ENCODE data around the gene HDDC3.

HDDC3 gene

DNA sequence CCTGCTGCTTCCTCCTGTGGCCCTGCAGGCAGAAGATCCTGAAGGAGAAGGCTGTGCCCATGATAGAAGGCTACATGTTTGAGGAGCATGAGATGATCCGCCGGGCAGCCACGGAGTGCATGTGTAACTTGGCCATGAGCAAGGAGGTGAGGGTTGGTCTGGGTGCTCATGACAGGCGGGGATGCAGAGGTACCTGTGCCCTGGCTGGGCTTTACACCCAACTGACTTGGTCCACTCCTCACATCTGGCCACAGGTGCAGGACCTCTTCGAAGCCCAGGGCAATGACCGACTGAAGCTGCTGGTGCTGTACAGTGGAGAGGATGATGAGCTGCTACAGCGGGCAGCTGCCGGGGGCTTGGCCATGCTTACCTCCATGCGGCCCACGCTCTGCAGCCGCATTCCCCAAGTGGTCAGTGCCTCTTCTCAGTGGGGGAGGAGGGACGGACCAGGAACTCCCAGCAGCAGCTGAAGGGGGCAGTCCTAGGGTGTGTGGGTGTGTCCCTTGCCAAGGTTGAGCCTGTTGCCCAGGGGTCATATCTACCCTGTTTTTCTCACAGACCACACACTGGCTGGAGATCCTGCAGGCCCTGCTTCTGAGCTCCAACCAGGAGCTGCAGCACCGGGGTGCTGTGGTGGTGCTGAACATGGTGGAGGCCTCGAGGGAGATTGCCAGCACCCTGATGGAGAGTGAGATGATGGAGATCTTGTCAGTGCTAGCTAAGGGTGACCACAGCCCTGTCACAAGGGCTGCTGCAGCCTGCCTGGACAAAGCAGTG is 20.7 kb upstream of the HDDC3 start:
- no peak for DNase-seq

GRCh38 chr15:90950676-90951075 is 18.3 kb upstream of the HDDC3 start:
- no peak for DNase-seq

GRCh38 chr15:90949979-90950675 is 17.8 kb upstream of the HDDC3 start:
- no peak for DNase-seq

- DNase-seq = no peak
Observed at GRCh38 chr15:90948506-90948905, 16.2 kb upstream of the HDDC3 start.

- no peak for DNase-seq
Observed at GRCh38 chr15:90947577-90948357, 15.4 kb upstream of the HDDC3 start.

DNA sequence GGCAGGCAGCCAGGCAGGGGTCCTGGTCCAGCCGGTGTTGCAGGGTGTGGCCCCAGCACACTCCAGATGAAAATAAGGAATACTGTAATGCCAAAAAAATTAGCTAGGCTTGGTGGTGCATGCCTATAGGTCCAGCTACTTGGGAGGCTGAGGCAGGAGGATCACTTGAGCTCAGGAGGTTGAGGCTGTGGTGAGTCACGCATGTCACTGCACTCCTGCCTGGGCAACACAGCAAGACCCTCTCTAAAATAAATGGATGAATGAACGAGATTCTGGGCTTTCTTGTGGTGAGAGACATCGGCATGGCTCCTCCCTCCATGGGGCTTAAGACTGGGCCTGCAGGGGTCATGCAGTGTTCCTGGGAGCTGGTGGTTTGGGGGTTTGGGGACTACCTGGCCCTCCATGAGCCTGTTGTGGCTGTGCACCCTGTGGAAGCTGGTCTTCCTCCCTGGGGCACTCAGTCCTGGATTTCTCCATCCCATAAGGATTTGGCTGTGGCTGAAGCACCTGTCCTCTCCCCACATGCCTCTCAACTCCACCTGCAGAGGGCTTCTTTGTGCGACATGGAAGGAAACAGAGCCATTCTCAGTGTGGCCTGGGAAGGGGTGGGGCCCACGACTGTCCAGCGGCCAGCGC is 14.7 kb upstream of the HDDC3 start:
- no peak for DNase-seq

DNA sequence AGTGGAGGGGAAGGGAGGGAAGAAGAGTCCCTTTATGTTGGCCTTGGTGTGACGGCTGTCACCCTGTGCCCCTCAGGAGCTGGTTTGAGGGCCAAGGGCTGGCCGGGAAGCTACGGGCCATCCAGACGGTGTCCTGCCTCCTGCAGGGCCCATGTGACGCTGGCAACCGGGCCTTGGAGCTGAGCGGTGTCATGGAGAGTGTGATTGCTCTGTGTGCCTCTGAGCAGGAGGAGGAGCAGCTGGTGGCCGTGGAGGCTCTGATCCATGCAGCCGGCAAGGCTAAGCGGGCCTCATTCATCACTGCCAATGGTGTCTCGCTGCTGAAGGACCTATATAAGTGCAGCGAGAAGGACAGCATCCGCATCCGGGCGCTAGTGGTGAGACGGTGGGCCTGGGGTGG is 14.2 kb upstream of the HDDC3 start:
- no peak for DNase-seq

- DNase-seq = no peak
Observed at GRCh38 chr15:90945091-90945490, 12.7 kb upstream of the HDDC3 start.

GRCh38 chr15:90942354-90943120 is 10.2 kb upstream of the HDDC3 start:
- no peak for DNase-seq

- DNase-seq = no peak
Observed at GRCh38 chr15:90941038-90941437, 8.7 kb upstream of the HDDC3 start.

DNA sequence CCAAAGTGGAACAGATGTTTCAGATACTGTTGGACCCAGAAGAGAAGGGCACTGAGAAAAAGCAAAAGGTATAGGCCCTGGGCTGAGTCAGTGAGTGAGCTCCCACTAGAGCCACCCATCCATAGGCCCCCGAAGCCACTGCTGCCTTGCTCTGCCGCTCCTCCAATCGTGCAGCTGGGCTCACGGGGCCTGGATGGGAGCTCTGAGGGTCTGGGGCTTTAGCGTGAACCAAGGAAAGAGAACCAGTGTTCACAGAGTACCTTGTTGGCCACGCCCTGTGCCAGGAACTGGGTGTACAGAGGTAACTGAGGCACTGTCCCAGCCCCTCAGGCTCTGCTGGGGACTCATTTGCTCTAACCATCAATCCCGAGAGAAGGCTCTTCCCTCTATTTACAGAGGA is 7.4 kb upstream of the HDDC3 start:
- DNase-seq = no peak

- no peak for DNase-seq
Observed at GRCh38 chr15:90938261-90938660, 5.9 kb upstream of the HDDC3 start.

DNA sequence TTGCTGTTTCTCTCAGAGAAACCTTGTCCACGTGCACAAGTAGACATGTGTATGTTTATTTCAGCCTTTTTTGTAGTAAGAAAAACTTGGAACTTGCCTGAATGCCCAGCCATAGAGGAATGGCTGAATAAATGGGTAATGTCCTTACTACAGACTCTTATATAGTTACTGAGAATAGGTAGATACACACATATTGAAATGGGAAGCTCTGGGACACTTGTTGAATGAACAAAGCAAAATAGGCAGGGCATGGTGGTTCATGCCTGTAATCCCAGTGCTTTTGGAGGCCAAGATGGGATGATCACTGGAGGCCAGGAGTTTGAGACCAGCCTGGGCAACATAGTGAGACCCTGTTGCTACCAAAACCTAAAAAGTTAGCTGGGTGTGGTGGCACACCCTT is 4.5 kb upstream of the HDDC3 start:
- no peak for DNase-seq

DNA sequence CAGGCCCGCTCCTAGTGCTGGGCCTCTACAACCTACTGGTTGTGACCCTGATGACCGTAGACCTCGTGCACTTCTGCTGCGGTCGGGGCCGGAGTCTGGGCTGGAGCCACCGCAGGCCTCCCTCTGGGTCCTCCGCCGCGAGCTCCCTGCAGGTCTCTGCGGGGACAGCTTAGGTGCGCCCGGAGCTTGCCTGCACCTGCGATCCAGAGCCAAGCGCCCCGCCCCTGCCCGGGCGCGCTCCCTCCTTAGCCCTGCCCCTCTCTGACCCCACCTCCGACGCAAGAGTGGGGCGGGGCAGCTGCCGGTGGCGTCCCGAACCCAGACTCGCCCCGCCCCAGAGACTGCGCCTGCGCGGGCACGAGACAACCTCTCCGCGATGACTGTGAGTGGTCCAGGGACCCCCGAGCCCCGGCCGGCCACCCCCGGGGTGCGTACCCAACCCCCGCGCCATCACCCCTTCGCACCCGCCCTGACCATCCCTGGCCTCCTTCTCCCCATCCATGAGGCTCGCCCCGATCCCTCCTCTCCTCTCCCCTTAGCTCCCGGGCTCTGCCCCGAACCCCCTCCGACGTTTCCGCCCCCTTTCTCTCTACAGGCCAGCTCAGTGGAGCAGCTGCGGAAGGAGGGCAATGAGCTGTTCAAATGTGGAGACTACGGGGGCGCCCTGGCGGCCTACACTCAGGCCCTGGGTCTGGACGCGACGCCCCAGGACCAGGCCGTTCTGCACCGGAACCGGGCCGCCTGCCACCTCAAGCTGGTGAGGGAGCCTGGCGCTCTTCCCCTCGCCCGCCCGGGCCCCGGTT is 2.8 kb upstream of the HDDC3 start, which contains the start of gene UNC45A:
Gene UNC45A, plus strand, starts transcription at position 337 of the 803 bp plus-strand sequence. Its CDS starts 40 bp downstream, at position 377.
- peak; percentile 95 for DNase-seq

DNA sequence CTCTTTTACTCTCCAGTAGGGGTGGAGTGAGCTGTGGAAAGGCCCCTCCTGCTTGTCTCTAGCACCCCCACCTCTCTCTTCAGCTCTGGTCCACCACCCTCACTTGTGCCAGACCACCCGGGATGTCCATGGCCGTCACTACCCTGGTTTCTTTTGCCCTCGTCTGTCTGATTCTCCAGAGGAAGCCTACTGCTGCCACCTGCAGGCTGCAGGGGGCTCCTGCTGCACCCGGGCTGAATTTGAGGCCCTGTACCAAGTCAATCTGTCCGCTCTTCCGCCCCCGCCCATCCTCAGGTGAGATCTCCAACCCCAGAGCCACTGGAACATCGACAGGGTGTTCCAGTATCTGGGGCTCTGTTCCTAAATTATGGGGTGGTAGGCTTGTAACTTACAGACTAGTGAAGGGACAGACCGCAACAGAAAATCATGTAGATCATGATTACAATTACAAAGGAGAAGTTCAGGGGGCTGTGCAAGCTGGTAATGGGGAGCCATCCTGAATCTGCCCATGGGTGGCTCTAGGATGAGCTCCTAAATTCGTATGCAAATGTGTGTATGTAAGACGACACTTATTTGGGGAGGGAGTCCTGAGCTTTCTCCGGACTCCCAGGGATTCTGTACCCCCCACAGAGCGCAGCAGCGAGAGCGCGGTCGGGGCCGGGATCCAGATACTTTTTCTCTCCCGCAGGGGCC is 2.1 kb upstream of the HDDC3 start:
- DNase-seq = peak; percentile 91

DNA sequence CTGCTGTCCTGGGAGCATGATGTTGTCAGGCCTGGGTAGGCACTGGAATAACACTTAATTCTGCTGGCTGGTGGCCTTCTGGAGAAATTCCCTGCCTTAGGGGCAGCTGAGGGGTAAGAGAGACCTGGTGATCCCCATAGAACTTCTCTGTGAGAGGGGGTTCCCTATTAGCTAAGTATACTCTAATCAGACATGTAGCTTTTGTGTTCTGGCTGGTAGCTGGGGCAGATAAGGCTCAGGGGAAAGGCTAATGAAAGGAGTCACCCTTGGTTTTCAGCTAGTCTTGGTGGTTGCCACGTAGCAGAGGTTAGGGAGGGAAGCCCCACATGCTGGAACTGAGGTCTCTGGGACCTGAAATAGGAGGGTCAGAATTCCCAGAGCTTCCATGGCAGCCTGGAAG is 952 bp upstream of the HDDC3 start:
- no peak for DNase-seq

- no peak for DNase-seq
Observed at GRCh38 chr15:90932660-90932991, 277 bp upstream of the HDDC3 start.

DNA sequence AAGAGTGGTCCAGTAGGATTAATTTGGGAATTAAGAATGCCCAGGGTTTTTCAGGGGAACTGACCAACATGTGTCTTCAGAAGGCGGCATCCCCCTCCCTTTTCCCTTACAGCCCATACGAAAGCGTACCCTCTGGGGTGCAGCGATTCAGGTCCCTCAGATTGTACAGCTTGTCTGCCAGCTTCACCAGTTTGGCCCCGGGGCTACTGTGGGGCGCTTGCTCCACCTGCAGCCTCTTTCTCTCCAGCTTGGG is 848 bp downstream of the HDDC3 start:
- no peak for DNase-seq

GRCh38 chr15:90930861-90931574 is 1.3 kb downstream of the HDDC3 start:
- DNase-seq = peak; percentile 59

GRCh38 chr15:90929246-90930019 is 2.9 kb downstream of the HDDC3 start:
- no peak for DNase-seq
